GM12878 (cell line): Measurements from ENCODE around the gene RASD1. TPM values are rescaled to one million over a fixed set of nuclear protein-coding genes. Genes with fewer than 3 reads are reported as not detected.

Experiments
- ATAC-seq: fragments of 200-7000 bp; cut with Tn5 transposase; 3 replicates; pipeline ENCODE4 v1.9.1; 2020; ENCODE audit warnings: mild to moderate bottlenecking, moderate library complexity
- BruUV-seq: library from RNA; stranded (reverse); fragments of 400-500 nt; replicated peaks from 2 replicates; lab custom pipeline; 2021; lab: Mats Ljungman, UMichigan
- CTCF ChIA-PET: fragments of 300-600 bp; sonication (Branson Sonifier 250); formaldehyde crosslinking; extraction: SDS; loops from one replicate; lab custom pipeline; 2021; ENCODE audit warnings: inconsistent platforms; lab: Yijun Ruan, JAX
- POLR2A ChIA-PET: fragments of 350-600 bp; formaldehyde crosslinking; extraction: SDS; loops from one replicate; lab custom pipeline; 2021; ENCODE audit warnings: inconsistent platforms; lab: Charles Lee
- RAD21 ChIA-PET: fragments of 300-600 bp; sonication (Branson Sonifier 250); formaldehyde crosslinking; loops from one replicate; lab custom pipeline; 2023; ENCODE audit warnings: antibody characterized with exemption; ENCODE audit not compliant: unreplicated experiment; lab: Charles Lee
- SMC1A ChIA-PET: fragments of 300-600 bp; sonication (Branson Sonifier 250); formaldehyde crosslinking; loops from one replicate; lab custom pipeline; 2023; ENCODE audit not compliant: unreplicated experiment, uncharacterized antibody; lab: Charles Lee
- DNase-seq: peaks from one replicate; pipeline ENCODE4 v3.0.0-alpha.2; 2011; ENCODE audit warnings: low read depth, low spot score
- FAIRE-seq: peaks from 3 replicates; lab custom pipeline; 2011; peaks lifted over from hg19 to GRCh38; lab: Jason Lieb, UNC
- H2AFZ ChIP-seq: 2 replicates; pipeline ENCODE4 v1.6.0; 2011; ENCODE audit warnings: low read depth, low read length, control low read depth; ENCODE audit not compliant: control insufficient read depth
- H3K27ac ChIP-seq: 2 replicates; pipeline ENCODE4 v1.5.1; 2011; ENCODE audit warnings: control low read depth; ENCODE audit not compliant: control insufficient read depth, insufficient read depth
- H3K27me3 ChIP-seq, 2 experiments: replicated peaks in 1 of 2; 2 replicates each; pipeline versions ENCODE4 v1.6.0 to v1.6.1; 2011; ENCODE audit warnings: low read length in 1 of 2; ENCODE audit not compliant: control insufficient read depth in 2 of 2, insufficient read depth in 2 of 2
- H3K36me3 ChIP-seq, 2 experiments: 2 replicates each; pipeline ENCODE4 v1.5.1; 2011; ENCODE audit warnings: low read length in 1 of 2; ENCODE audit not compliant: control insufficient read depth in 2 of 2, insufficient read depth in 2 of 2
- H3K4me1 ChIP-seq: 2 replicates; pipeline ENCODE4 v1.6.1; 2011; ENCODE audit warnings: mild to moderate bottlenecking, low read length, moderate library complexity, mixed read lengths; ENCODE audit not compliant: control insufficient read depth, insufficient read depth
- H3K4me2 ChIP-seq: 2 replicates; pipeline ENCODE4 v1.6.0; 2011; ENCODE audit warnings: control low read depth; ENCODE audit not compliant: control insufficient read depth, insufficient read depth
- H3K4me3 ChIP-seq: fragments of 200-600 bp; sonication (generic); 2 replicates; pipeline ENCODE4 v1.5.1; 2016
- H3K79me2 ChIP-seq: 2 replicates; pipeline ENCODE4 v1.6.0; 2011; ENCODE audit warnings: low read length; ENCODE audit not compliant: control insufficient read depth, insufficient read depth
- H3K9ac ChIP-seq: 2 replicates; pipeline ENCODE4 v1.8.0; 2011; ENCODE audit warnings: low read length, control low read depth, mixed read lengths; ENCODE audit not compliant: control insufficient read depth, insufficient read depth
- H3K9me3 ChIP-seq: replicated peaks from 3 replicates; pipeline ENCODE4 v1.5.1; 2011; ENCODE audit warnings: mild to moderate bottlenecking, low read length; ENCODE audit not compliant: control insufficient read depth, insufficient read depth
- H4K20me1 ChIP-seq: 2 replicates; pipeline ENCODE4 v1.6.0; 2011; ENCODE audit not compliant: control insufficient read depth, insufficient read depth
- ASH2L ChIP-seq: fragments of 300-600, 200-600 bp; sonication (generic); IDR thresholded peaks from 2 replicates; pipeline ENCODE4 v1.6.1; 2017; ENCODE audit warnings: low read depth, mild to moderate bottlenecking, borderline replicate concordance
- EGR1 ChIP-seq, 2 experiments: IDR thresholded peaks; 1 replicate in 1 of 2; 2 replicates in 1 of 2; pipeline ENCODE4 v1.6.1; 2011 to 2012; ENCODE audit warnings: low read depth in 2 of 2, low read length in 2 of 2, borderline replicate concordance in 1 of 2, mild to moderate bottlenecking in 1 of 2, moderate library complexity in 1 of 2
- HCFC1 ChIP-seq: fragments of 150-350 bp; IDR thresholded peaks from 2 replicates; pipeline ENCODE4 v1.6.1; 2014; ENCODE audit warnings: low read length
- HDGF ChIP-seq: fragments of 450-650 bp; IDR thresholded peaks from 2 replicates; pipeline ENCODE4 v1.6.1; 2016; ENCODE audit warnings: antibody characterized with exemption
- NR2C1 ChIP-seq: fragments of 450-650 bp; IDR thresholded peaks from 2 replicates; pipeline ENCODE4 v1.6.1; 2017; ENCODE audit warnings: antibody characterized with exemption, mild to moderate bottlenecking, moderate library complexity
- RELA ChIP-seq: fragments of 450-650 bp; IDR thresholded peaks from 2 replicates; pipeline ENCODE4 v1.8.0; 2014; ENCODE audit warnings: borderline replicate concordance; ENCODE audit not compliant: partially characterized antibody
- SIN3A ChIP-seq: IDR thresholded peaks from 2 replicates; pipeline ENCODE4 v1.6.1; 2012; ENCODE audit warnings: low read depth, low read length, improper control_type of control experiment
- SP1 ChIP-seq: IDR thresholded peaks from one replicate; pipeline ENCODE4 v1.6.1; 2011; ENCODE audit warnings: low read depth, low read length
- SPI1 ChIP-seq: IDR thresholded peaks from 2 replicates; pipeline ENCODE4 v1.6.1; 2011; ENCODE audit warnings: low read depth, mild to moderate bottlenecking, low read length, moderate library complexity, borderline replicate concordance; ENCODE audit not compliant: insufficient read depth
- TCF7 ChIP-seq: IDR thresholded peaks from 2 replicates; pipeline ENCODE4 v1.6.1; 2014; ENCODE audit warnings: antibody characterized with exemption, borderline replicate concordance
- ZNF384 ChIP-seq: IDR thresholded peaks from 2 replicates; pipeline ENCODE4 v1.6.1; 2012; ENCODE audit warnings: low read depth, mild to moderate bottlenecking, low read length, improper control_type of control experiment, borderline replicate concordance
- WGBS: methylation state at CpG from one replicate; pipeline ENCODE4 v1.1.6; 2016; ENCODE audit warnings: low lambda C conversion rate; ENCODE audit not compliant: insufficient replicate concordance, insufficient coverage; ENCODE audit errors: missing lambda C conversion rate; 5-methylcytosine and 5-hydroxymethylcytosine counted together
- in situ Hi-C: fragments of 300-500 bp; cut with MboI; formaldehyde crosslinking; loops from 9 replicates; pipeline ENCODE4 v1.14.3; 2018; ENCODE audit warnings: mixed read lengths
- intact Hi-C: fragments of 100-400 bp; cut with micrococcal nuclease; formaldehyde crosslinking; loops from one replicate; pipeline ENCODE4 v1.14.2; 2022; ENCODE audit not compliant: unreplicated experiment
- polyA plus RNA-seq, 11 experiments: library from polyadenylated mRNA; depleted of rRNA in 4 of 11; unstranded in 6 of 11; stranded (reverse) in 5 of 11; fragments of >200 nt; fragmentation: Nextera tagmentation in 4 of 11; fragmentation: Illumina TruSeq in 1 of 11; extraction: Ambion mirVana in 4 of 11; extraction: Trizol in 1 of 11; gene quantifications; 1 replicate in 1 of 11; 2 replicates in 10 of 11; pipeline versions ENCODE4 v1.2.1 to v1.2.3, GENCODE V29; 2011 to 2016; ENCODE audit warnings: inconsistent platforms in 2 of 11, missing spikeins in 2 of 11, low read depth in 1 of 11
- total RNA-seq, 4 experiments: library from RNA; depleted of rRNA in 3 of 4; stranded (reverse); fragments of >200 nt in 3 of 4; fragmentation: Illumina TruSeq in 1 of 4; extraction: Trizol in 1 of 4; gene quantifications; 2 replicates each; pipeline versions ENCODE4 v1.2.1 to v1.2.3, GENCODE V29; 2013 to 2021

Gene RASD1
- total and polyA plus RNA-seq, 10 of the 15 experiments (the other 5 are each of a cell fraction or from before 2014, with no cell fraction given): 0.14 to 0.33 TPM; not detected in 8

GRCh38 chr17:17545984-17546383, 49.8 kb upstream of the RASD1 start:
- TF ChIP-seq NR2C1 (no peak), SP1 (no peak), ASH2L (no peak), TCF7 (no peak), HCFC1 (no peak), RELA (no peak), ZNF384 (no peak), HDGF (no peak), SPI1 (no peak), SIN3A (no peak), EGR1 (IDR thresholded peaks at IDR 0.05; ENCODE audit: borderline replicate concordance in 1 of 2, low read depth in 2 of 2, low read length in 2 of 2) (no peak)
- Histone ChIP-seq H3K27me3 (no peaks in the 10 kb centered on the region), H2AFZ (no peak overlapping the region), H3K79me2 (no peaks in the 10 kb centered on the region), H3K36me3 (no peaks in the 10 kb centered on the region), H3K9me3 (no peaks in the 10 kb centered on the region), H3K4me2 (no peak overlapping the region), H3K27ac (no peak overlapping the region), H3K4me1 (no peaks in the 10 kb centered on the region), H3K9ac (no peak overlapping the region), H4K20me1 (no peaks in the 10 kb centered on the region), H3K4me3 (no peak overlapping the region)
- intact Hi-C loops (no loop called here), in situ Hi-C loops (no loop called here)
- FAIRE-seq (no peak), ATAC-seq (no peak), DNase-seq (no peak)
- POLR2A ChIA-PET: no interaction called here
- no TSS peak for BruUV-seq
- RAD21 ChIA-PET: no interaction called here
- CTCF ChIA-PET: no interaction called here
- SMC1A ChIA-PET: no interaction called here
- 73% methylated on average over 7 of the region's 7 CpGs for WGBS
